DMS 273 (cell line): ENCODE data around the gene PTPN1.
A peak's percentile ranks its signal among the peaks of the same experiment; 100 is the strongest.
"Not testable (repeated sequence)": the region's sequence is repeated elsewhere in the genome, so short reads cannot be mapped to it uniquely, and the experiment has no call there.

Source experiments
- DNase-seq: peaks from one replicate; lab custom pipeline; 2025; ENCODE audit not compliant: unreplicated experiment; lab: John Stamatoyannopoulos, UW

Gene PTPN1

GRCh38 chr20:50509923-50510705 is at the start of gene PTPN1:
PTPN1 (plus strand) TSS chr20:50510383; CDS start chr20:50510528, 145 bp downstream.
- peak; percentile 99 for DNase-seq

DNA sequence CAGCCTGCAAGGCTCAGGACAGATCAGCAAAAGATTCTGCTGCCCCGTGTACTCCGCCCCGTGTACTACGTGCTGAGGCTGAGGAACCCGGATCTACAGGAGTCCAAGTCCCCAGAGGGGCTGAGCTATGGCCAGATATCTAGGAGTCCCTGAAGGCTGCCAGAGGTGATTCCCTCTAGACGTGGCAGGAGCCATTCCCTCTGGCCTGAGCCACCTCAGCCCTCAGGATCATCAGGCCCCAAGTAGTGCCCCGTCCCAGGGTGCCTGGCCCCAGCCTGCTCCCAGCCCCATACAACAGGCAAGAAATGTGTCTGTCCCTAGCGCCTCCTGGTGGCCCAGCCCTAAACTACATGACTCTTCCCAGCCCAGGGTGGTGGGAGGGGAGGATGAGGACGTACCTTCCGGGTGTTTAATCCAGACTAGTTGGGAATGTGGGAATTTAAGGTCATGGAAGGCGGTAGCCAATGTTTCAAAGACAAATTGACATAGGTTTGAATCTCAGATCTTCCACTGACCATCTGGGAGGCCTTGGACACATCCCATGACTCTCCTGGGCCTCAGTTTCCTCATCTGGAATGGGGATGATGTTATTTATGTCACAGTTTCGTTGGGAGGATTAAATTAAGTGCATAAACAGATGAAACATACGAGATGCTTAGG is 49.4 kb upstream of the PTPN1 start:
- peak; percentile 90 for DNase-seq

- no peak for DNase-seq
Measured at GRCh38 chr20:50462093-50462690, 48.0 kb upstream of the PTPN1 start.

DNA sequence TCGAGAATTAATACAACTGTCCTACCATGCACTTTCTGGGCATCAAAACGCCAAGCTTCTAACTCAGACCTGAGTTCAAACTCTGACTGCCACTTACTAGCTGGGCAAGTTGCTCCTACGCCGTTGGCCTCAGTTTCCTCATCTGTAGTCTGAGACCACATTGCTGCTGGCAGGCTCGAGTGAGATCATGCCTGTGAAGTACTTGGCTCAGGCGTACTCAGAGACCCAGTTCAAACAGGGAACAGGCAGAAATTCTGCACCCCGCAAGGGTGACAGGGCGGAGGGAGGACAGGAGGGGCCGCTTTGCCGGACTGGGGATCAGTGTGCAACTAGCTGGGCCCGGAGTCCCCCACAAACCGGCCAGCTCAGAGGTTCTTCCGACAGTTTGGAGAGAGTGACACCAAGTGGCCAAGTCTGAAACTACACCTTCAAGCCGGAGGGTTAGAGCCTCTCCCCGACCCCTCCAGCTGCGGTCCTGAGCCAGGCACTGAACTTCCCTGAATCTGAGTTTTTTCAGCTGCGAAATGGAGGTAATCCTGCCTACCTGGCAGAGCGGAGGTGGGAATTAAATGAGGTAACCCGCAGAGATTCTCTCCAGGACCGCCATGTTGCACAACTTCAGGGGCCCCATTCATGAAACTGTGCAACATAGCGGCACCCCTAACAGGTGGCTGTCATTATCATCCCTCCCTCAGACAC is 46.0 kb upstream of the PTPN1 start:
- DNase-seq = peak; percentile 71

- DNase-seq = no peak
Measured at GRCh38 chr20:50464725-50465650, 45.2 kb upstream of the PTPN1 start.

DNA sequence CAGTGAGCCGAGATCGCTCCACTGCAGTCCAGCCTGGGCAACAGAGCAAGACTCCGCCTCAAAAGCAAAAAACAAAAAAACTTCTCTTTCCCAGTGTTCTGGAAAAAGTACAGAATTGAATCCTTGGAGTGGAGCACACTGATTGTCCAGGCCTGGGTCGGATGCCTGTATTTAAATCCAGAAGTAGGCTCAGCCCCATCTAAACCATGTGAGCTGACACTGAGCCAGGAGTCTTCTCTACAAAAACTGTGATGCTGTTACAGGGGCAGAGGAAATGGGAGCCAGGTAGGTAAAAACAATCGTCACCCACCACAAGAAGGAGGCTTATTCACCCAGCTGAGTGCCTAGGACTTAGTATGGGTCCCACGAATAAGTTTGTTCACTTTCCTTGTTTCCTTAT is 43.0 kb upstream of the PTPN1 start:
- no peak for DNase-seq

DNA sequence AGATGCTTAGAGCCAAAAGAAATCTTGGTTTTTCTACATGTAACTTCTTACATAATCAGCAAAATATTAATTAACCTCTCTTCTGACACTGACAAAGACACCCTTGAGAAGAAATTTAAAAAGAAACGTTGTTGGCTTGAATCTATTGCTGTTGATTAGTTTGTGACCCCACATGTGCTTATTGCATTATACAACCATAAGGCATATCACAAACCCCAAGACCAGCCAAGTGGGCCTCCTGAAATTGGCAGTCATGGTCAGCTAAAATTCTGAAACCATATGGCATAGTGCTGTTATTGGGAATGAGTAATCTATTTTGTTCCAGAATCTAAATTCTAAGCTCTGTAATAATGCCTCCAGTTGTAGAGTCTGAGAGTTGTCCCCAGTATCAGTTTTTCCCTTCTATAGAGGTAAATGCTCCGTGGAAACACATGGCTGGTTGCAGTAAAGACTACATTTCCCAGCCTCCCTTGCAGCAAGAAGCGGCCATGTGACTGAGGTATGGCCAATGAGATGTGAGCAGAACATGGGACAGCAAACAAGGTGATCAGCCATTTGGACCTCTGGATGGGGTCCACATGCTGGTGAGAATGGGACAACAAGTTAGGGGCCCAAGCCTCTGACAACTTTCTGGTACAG is 42.3 kb upstream of the PTPN1 start:
- peak; percentile 88 for DNase-seq

GRCh38 chr20:50468378-50468798 is 41.8 kb upstream of the PTPN1 start:
- no peak for DNase-seq

GRCh38 chr20:50469176-50469723 is 40.9 kb upstream of the PTPN1 start:
- DNase-seq = peak; percentile 69

DNA sequence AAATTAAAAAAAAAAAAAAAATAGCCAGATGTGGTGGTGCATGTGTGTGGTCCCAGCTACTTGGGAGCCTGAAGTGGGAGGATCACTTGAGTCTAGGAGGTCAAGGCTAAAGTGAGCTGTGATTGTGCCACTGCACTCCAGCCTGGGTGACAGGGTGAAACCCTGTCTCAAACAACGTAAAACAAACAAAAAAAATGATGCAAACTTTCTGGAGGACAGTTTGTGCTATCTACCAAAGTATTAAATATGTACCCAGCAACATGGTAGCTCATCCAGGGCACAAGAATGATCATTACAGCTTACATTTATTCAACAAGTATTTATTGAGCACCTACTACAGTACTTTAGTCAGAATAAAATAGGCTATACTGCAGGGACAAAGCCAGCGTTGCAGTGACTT is 40.4 kb upstream of the PTPN1 start:
- DNase-seq = no peak

DNA sequence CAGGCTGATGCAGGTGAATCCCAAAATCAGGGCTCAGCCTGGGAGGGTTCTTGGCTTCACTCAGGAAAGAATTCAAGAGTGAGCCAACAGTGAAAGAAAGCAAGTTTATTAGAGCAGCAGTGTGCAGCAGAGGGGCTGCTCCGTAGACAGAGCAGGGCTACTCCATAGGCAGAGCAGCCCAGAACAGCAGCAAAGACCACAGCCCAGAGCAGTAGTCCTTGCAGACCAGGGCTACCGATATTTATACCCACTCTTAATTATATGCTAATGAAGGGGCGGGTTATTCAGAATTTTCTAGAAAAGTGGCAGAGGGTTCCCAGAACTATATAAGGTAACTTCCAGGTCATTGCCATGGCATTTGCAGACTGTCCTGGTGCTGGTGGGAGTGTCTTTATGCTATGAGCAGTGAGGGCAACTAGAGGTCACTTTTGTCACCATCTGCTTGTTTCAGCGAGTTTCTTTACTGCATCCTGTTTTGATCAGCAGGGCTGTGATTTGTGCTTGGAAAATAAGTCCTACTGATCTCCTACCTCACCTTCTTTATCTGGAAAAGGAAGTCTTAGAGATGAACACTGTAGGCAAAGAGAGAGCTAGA is 39.8 kb upstream of the PTPN1 start:
- peak; percentile 64 for DNase-seq

DNA sequence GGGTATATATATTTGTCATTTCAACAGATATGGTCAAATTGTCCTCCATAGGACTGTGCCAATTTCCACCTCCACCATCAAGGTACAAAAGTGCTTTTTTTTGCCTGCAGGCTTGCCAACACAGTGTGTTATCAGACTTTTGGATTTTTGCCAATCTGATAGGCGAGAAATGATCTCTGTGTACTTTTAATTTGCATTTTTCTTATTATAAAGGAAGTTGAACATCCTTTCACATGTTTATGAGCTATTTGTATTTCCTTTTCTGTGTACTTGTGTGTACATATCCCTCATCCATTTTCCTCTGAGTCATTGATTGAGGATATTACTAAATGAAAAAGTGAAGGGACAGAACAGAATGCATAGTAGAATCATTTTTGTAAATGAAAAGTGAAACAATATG is 39.0 kb upstream of the PTPN1 start:
- DNase-seq = peak; percentile 59

DNA sequence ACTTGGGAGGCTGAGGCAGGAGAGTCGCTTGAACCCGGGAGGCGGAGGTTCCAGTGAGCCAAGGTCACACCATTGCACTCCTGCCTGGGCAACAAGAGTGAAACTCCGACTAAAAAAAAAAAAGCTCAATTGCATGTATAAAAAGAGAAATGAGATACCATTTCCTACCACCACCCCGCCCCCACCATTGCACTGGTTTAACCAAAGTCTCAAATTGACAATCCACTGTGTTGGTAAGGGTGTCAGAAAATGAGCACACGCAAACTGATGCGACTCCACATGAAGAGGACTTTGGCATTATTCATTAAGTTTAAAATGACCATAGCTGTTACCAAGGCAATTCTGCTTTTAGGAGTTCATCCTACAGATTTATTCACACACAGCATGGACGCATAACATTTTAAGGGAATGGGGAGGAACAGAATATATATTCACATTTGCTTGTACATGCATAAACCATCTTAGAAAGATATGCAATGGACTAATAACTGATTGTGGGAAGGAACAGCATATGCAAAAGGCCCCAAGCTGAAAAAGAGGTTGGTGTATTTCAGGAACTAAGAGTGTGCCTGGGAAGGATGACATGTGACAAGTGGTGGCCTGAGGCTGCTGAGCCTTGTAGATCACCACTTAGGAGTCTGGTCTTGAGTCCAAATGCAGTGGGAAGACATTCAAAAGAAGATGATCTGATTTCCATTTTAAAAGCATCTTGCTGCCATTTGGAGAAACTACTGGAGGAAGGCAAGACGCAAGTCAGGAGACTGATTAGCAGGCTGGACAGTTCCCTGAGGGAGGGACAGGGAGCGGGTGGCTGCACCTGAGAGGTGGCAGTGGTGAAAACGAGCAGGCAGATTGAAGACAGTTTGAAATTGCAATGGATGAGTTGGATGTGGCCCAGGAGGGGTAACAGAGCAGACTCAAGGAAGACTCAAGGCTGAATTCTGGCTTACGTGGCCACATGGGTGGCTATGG is 37.2 kb upstream of the PTPN1 start:
- no peak for DNase-seq

- not testable (repeated sequence) for DNase-seq
Measured at GRCh38 chr20:50474356-50474755, 35.8 kb upstream of the PTPN1 start.

GRCh38 chr20:50475681-50476292 is 34.4 kb upstream of the PTPN1 start:
- DNase-seq = peak; percentile 21

DNA sequence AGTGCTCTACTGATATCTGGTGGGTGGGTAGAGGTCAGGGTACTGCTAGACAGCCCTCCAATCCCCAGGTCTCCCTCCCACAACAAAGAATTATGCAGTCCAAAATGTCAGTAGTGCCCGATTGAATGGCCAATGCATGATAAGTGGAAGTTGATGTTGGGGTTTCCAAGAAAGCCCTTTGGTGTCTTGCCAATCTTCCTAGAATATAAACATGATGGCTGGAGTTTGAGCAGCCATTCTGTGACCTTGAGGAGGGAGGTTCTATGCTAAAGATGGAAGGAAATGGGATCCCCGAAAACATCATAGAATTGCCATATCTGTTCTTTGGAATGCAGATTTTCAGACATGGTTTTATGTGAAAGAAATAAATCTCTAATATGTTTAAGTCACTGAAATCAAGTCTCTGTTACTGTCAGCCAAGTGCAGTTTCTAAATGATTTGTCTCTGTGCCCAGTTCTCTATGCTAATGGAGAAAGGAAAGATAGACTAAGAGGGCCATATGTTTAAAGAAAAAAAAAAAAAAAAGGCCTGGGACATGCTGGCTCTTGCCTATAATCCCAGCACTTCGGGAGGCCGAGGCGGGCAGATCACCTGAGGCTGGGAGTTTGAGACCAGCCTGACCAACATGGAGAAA is 32.8 kb upstream of the PTPN1 start:
- peak; percentile 68 for DNase-seq
